HL-60 (cell line): ENCODE data around the gene CHEK1.

Source experiments
- GABPA ChIP-seq: IDR thresholded peaks from 2 replicates; pipeline ENCODE4 v1.6.1; 2012; ENCODE audit warnings: low read depth
- POLR2AphosphoS5 ChIP-seq: IDR thresholded peaks from 2 replicates; pipeline ENCODE4 v1.6.1; 2012; ENCODE audit warnings: low read depth
- SPI1 ChIP-seq: IDR thresholded peaks from 2 replicates; pipeline ENCODE4 v1.6.1; 2012; ENCODE audit warnings: low read depth, mild to moderate bottlenecking, borderline replicate concordance
- TF ChIP-seq, protein P1 (sequence below): IDR thresholded peaks from one replicate; pipeline ENCODE4 v1.5.1; 2011; ENCODE audit warnings: low read length, control low read depth, inconsistent platforms; ENCODE audit not compliant: insufficient read depth
- TF ChIP-seq, protein P2 (sequence below): IDR thresholded peaks from 2 replicates; pipeline ENCODE4 v1.6.1; 2012; ENCODE audit warnings: low read depth; ENCODE audit not compliant: insufficient replicate concordance

DNA sequence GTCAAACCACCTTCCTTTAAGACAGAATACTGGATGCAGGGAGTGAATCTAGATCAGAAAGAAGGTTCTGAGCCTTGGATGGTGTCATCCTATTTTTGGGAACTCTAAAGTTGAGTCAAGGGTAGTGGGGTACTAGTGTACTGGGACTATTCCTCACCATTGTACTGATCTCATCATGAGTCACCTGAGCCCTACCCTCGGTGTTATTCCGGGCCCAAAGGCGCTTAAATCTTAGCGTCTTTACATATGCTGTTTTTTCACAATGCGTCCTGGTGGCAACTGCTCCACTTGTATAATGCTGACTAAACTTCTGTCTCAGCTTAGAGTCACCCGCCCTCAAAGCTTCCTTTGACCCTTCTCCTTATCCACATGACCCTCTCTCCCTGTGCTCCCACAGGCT, 95.8 kb downstream of the CHEK1 start:
- TF ChIP-seq, protein P1, sequence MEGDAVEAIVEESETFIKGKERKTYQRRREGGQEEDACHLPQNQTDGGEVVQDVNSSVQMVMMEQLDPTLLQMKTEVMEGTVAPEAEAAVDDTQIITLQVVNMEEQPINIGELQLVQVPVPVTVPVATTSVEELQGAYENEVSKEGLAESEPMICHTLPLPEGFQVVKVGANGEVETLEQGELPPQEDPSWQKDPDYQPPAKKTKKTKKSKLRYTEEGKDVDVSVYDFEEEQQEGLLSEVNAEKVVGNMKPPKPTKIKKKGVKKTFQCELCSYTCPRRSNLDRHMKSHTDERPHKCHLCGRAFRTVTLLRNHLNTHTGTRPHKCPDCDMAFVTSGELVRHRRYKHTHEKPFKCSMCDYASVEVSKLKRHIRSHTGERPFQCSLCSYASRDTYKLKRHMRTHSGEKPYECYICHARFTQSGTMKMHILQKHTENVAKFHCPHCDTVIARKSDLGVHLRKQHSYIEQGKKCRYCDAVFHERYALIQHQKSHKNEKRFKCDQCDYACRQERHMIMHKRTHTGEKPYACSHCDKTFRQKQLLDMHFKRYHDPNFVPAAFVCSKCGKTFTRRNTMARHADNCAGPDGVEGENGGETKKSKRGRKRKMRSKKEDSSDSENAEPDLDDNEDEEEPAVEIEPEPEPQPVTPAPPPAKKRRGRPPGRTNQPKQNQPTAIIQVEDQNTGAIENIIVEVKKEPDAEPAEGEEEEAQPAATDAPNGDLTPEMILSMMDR = no peak
- no peak for TF ChIP-seq POLR2AphosphoS5
- TF ChIP-seq GABPA = no peak
- no peak for TF ChIP-seq SPI1
- TF ChIP-seq, protein P2, sequence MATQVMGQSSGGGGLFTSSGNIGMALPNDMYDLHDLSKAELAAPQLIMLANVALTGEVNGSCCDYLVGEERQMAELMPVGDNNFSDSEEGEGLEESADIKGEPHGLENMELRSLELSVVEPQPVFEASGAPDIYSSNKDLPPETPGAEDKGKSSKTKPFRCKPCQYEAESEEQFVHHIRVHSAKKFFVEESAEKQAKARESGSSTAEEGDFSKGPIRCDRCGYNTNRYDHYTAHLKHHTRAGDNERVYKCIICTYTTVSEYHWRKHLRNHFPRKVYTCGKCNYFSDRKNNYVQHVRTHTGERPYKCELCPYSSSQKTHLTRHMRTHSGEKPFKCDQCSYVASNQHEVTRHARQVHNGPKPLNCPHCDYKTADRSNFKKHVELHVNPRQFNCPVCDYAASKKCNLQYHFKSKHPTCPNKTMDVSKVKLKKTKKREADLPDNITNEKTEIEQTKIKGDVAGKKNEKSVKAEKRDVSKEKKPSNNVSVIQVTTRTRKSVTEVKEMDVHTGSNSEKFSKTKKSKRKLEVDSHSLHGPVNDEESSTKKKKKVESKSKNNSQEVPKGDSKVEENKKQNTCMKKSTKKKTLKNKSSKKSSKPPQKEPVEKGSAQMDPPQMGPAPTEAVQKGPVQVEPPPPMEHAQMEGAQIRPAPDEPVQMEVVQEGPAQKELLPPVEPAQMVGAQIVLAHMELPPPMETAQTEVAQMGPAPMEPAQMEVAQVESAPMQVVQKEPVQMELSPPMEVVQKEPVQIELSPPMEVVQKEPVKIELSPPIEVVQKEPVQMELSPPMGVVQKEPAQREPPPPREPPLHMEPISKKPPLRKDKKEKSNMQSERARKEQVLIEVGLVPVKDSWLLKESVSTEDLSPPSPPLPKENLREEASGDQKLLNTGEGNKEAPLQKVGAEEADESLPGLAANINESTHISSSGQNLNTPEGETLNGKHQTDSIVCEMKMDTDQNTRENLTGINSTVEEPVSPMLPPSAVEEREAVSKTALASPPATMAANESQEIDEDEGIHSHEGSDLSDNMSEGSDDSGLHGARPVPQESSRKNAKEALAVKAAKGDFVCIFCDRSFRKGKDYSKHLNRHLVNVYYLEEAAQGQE = no peak
